AG04450 (cell line): ENCODE results near the gene TMEM106A. TPM values are rescaled to one million over a fixed set of nuclear protein-coding genes. Genes with fewer than 3 reads are reported as not detected.
A peak's percentile ranks its signal among the peaks of the same experiment; 100 is the strongest.
"Not testable (repeated sequence)": the region's sequence is repeated elsewhere in the genome, so short reads cannot be mapped to it uniquely, and the experiment has no call there.

Experiments used
- CTCF ChIA-PET: fragments of 300-600, 350-600 bp; formaldehyde crosslinking; extraction: SDS; loops from one replicate; lab custom pipeline; 2022; ENCODE audit warnings: antibody characterized with exemption, inconsistent platforms; lab: Charles Lee
- POLR2A ChIA-PET: fragments of 350-600 bp; formaldehyde crosslinking; extraction: SDS; loops from one replicate; lab custom pipeline; 2021; ENCODE audit warnings: antibody characterized with exemption, inconsistent platforms; lab: Yijun Ruan, JAX
- DNase-seq: peaks from one replicate; pipeline ENCODE4 v3.0.0-alpha.2; 2011; ENCODE audit warnings: low read depth, low spot score
- H3K27ac ChIP-seq: one replicate; pipeline ENCODE4 v1.5.1; 2012; ENCODE audit warnings: low read depth, low read length, control low read depth
- H3K27me3 ChIP-seq: one replicate; pipeline ENCODE4 v1.6.0; 2012; ENCODE audit warnings: low read length; ENCODE audit not compliant: control insufficient read depth, insufficient read depth
- H3K4me3 ChIP-seq: 2 replicates; pipeline ENCODE4 v1.5.1; 2011; ENCODE audit warnings: mild to moderate bottlenecking, low read depth, low read length, control low read depth
- H3K9me3 ChIP-seq: 2 replicates; pipeline ENCODE4 v1.5.1; 2012; ENCODE audit warnings: low read length; ENCODE audit not compliant: control insufficient read depth, insufficient read depth
- CTCF ChIP-seq: IDR thresholded peaks from 2 replicates; pipeline ENCODE4 v1.5.1; 2011; ENCODE audit warnings: low read depth, low read length, control low read depth, inconsistent platforms
- polyA plus RNA-seq: library from polyadenylated mRNA; depleted of rRNA; stranded (reverse); fragments of >200 nt; gene quantifications from 2 replicates; pipeline ENCODE4 v1.2.3, GENCODE V29; 2011

TMEM106A gene
- polyA plus RNA-seq, 1 experiment = 4.5 TPM

- ChIA-PET CTCF (no interaction called here), POLR2A (interaction anchor here (0.7 kb wide), 1 partner anchor 133 kb away, joined by 4 read pairs; no protein-coding TSS in a partner anchor)
- no peaks in the 10 kb centered on the region for H3K27me3 ChIP-seq
- no peaks in the 10 kb centered on the region for H3K9me3 ChIP-seq
- no peak for DNase-seq
- no peak overlapping the region for H3K27ac ChIP-seq
- TF ChIP-seq CTCF = no peak
- H3K4me3 ChIP-seq = no peak overlapping the region
Measured at GRCh38 chr17:43183921-43184320, 27.8 kb upstream of the TMEM106A start.

DNA sequence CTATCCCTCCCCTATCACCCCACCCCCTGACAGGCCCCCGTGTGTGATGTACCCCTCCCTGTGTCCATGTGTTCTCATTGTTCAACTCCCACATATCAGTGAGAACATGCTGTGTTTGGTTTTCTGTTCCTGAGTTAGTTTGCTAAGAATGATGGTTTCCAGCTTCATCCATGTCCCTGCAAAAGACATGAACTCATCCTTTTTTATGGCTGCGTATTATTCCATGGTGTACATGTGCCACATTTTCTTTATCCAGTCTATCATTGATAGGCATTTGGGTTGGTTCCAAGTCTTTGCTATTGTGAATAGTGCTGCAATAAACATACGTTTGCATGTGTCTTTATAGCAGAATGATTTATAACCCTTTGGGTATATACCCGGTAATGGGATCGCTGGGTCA, 25.0 kb upstream of the TMEM106A start:
- H3K9me3 ChIP-seq, DNase-seq, H3K27ac ChIP-seq, H3K4me3 ChIP-seq, H3K27me3 ChIP-seq, CTCF ChIA-PET: not testable (repeated sequence)
- POLR2A ChIA-PET = interaction anchor here (0.7 kb wide), 2 partner anchors 47 to 130 kb away, joined by 4 to 6 read pairs; no protein-coding TSS in a partner anchor

DNA sequence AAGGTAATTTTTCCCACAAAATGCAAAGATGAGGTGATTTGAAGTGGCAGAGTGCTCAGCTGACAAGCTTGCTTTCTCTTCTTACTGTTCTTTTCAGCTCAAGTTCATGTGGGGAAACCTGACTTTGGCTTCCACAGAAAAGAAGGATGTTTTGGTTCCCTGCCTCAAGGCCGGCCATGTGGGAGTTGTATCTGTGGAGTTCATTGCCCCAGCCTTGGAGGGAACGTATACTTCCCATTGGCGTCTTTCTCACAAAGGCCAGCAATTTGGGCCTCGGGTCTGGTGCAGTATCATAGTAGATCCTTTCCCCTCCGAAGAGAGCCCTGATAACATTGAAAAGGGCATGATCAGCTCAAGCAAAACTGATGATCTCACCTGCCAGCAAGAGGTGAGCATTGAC, 18.4 kb upstream of the TMEM106A start:
- POLR2A ChIA-PET = interaction anchor here (1.6 kb wide), 1 partner anchor 22 kb away, joined by 13 read pairs; no protein-coding TSS in a partner anchor

DNA sequence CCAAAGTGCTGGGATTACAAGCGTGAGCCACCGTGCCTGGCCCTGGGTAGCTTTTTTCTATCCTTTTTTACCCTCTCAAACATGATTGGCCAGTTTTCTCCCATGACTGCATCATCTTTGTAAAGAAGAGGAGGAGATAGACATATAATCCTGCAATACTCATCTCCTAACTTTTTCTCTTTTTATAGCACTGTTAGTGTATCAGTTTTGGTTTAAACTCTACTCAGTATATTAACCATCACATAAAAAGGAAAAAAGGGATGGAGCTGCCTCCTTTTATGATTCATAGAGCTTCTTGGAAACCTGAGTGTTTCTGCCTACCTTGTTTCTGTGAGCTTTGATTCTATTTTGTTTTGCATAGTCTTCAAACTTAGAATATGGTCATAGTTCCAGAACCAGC, 12.0 kb upstream of the TMEM106A start:
- CTCF ChIA-PET = interaction anchor here (1.9 kb wide), 1 partner anchor 202 kb away, joined by 4 read pairs; the partner anchor contains the start of gene RPL27

More for the DNA sequence above, 18.4 kb upstream of the TMEM106A start:
- no peaks in the 10 kb centered on the region for H3K9me3 ChIP-seq
- DNase-seq = no peak
- H3K27ac ChIP-seq = no peak overlapping the region
- H3K4me3 ChIP-seq = no peak overlapping the region
- TF ChIP-seq CTCF = no peak
- H3K27me3 ChIP-seq = no peaks in the 10 kb centered on the region
- CTCF ChIA-PET = interaction anchor here (0.5 kb wide), 1 partner anchor 570 kb away, joined by 3 read pairs; no protein-coding TSS in a partner anchor

DNA sequence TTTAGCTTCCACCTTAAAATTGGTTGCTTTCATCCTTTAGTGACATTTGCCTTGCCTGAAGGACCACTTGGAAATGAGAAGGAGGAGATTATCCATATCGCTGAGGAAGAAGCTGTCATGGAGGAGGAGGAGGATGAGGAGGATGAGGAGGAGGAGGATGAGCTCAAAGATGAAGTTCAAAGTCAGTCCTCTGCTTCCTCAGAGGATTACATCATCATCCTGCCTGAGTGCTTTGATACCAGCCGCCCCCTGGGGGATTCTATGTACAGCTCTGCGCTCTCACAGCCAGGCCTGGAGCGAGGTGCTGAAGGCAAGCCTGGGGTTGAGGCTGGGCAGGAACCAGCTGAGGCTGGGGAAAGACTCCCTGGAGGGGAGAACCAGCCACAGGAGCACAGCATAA, 11.5 kb upstream of the TMEM106A start:
- Histone ChIP-seq H3K27me3 (no peaks in the 10 kb centered on the region), H3K4me3 (no peak overlapping the region), H3K27ac (peak overlapping the region; percentile 11), H3K9me3 (no peaks in the 10 kb centered on the region)
- CTCF ChIA-PET = interaction anchor here (1.9 kb wide), 1 partner anchor 202 kb away, joined by 4 read pairs; the partner anchor contains the start of gene RPL27
- POLR2A ChIA-PET = interaction anchor here (0.6 to 1.1 kb wide), 3 partner anchors 20 to 135 kb away, joined by 3 to 8 read pairs (median 3); no protein-coding TSS in a partner anchor
- DNase-seq = no peak
- TF ChIP-seq CTCF = no peak

More for the DNA sequence above, 12.0 kb upstream of the TMEM106A start:
- DNase-seq = no peak
- H3K9me3 ChIP-seq = no peaks in the 10 kb centered on the region
- TF ChIP-seq CTCF = no peak
- no peak overlapping the region for H3K27ac ChIP-seq
- H3K4me3 ChIP-seq = no peak overlapping the region
- POLR2A ChIA-PET = interaction anchor here (0.6 to 1.1 kb wide), 3 partner anchors 20 to 135 kb away, joined by 3 to 8 read pairs (median 3); no protein-coding TSS in a partner anchor
- H3K27me3 ChIP-seq = no peaks in the 10 kb centered on the region

DNA sequence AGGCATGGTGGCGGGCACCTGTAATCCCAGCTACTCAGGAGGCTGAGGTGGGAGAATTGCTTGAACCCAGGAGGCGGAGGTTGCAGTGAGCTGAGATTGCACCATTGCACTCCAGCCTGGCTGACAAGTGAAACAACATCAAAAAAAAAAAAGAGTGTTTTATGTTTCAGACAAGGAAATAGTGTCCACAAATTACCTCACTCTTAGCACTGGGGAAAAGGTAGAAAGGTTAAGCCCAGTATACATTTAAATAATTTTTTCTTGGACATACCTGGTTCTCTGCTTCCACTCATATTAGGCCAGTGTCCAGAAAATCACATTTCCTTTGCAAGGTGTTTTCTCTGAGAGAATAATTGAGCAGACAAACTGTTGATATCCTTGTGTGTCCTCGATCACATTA, 8.7 kb upstream of the TMEM106A start:
- DNase-seq, H3K27ac ChIP-seq, H3K9me3 ChIP-seq, POLR2A ChIA-PET, H3K4me3 ChIP-seq, H3K27me3 ChIP-seq, CTCF ChIA-PET: not testable (repeated sequence)
